HepG2 (cell line): ENCODE data around the gene ATRAID. TPM values are rescaled to one million over a fixed set of nuclear protein-coding genes. Genes with fewer than 3 reads are reported as not detected.

Source experiments
- AHR ChIP-seq: IDR thresholded peaks from 2 replicates; pipeline ENCODE4 v1.6.1; 2018; ENCODE audit warnings: missing genetic modification reagents, missing compliant biosample characterization
- CHD4 ChIP-seq: fragments of 200-600 bp; sonication (generic); IDR thresholded peaks from 2 replicates; pipeline ENCODE4 v1.7.0; 2017; ENCODE audit warnings: mild to moderate bottlenecking, low read length, borderline replicate concordance
- DZIP1 ChIP-seq: sonication (generic); formaldehyde crosslinking; IDR thresholded peaks from 2 replicates; pipeline ENCODE4 v1.5.0; 2020; ENCODE audit warnings: mild to moderate bottlenecking, missing genetic modification reagents
- EZH2 ChIP-seq: conservative IDR thresholded peaks from 2 replicates; pipeline ENCODE4 v1.6.1; 2012; ENCODE audit warnings: mild to moderate bottlenecking, low read depth, low read length, moderate library complexity
- PAXIP1 ChIP-seq: sonication (generic); formaldehyde crosslinking; conservative IDR thresholded peaks from 2 replicates; pipeline ENCODE4 v1.4.0; 2020; ENCODE audit warnings: mild to moderate bottlenecking, missing genetic modification reagents, moderate library complexity
- PRPF4 ChIP-seq: fragments of 200-400 bp; formaldehyde crosslinking; IDR thresholded peaks from 2 replicates; pipeline ENCODE4 v1.6.1; 2016; ENCODE audit warnings: low read length, low read depth; ENCODE audit not compliant: poor library complexity, severe bottlenecking
- SAFB2 ChIP-seq: sonication (generic); formaldehyde crosslinking; IDR thresholded peaks from 2 replicates; pipeline ENCODE4 v1.5.1; 2020; ENCODE audit warnings: missing genetic modification reagents, low read depth, mild to moderate bottlenecking, borderline replicate concordance
- SP4 ChIP-seq: sonication (generic); formaldehyde crosslinking; IDR thresholded peaks from 2 replicates; pipeline ENCODE4 v1.8.1; 2023; ENCODE audit warnings: mild to moderate bottlenecking, missing genetic modification reagents
- TEF ChIP-seq: sonication (generic); formaldehyde crosslinking; IDR thresholded peaks from 2 replicates; pipeline ENCODE4 v1.5.0; 2020; ENCODE audit warnings: missing genetic modification reagents
- ZFP37 ChIP-seq: sonication (generic); formaldehyde crosslinking; IDR thresholded peaks from 2 replicates; pipeline ENCODE4 v1.4.0; 2020; ENCODE audit warnings: missing genetic modification reagents, borderline replicate concordance
- ZNF263 ChIP-seq: sonication (generic); formaldehyde crosslinking; IDR thresholded peaks from 2 replicates; pipeline ENCODE4 v1.4.0; 2020; ENCODE audit warnings: missing genetic modification reagents
- ZNF276 ChIP-seq: sonication (generic); formaldehyde crosslinking; IDR thresholded peaks from 2 replicates; pipeline ENCODE4 v1.4.0; 2020; ENCODE audit warnings: mild to moderate bottlenecking, low read depth, missing genetic modification reagents
- ZNF558 ChIP-seq: sonication (generic); formaldehyde crosslinking; IDR thresholded peaks from 2 replicates; pipeline ENCODE4 v1.9.0; 2022; ENCODE audit warnings: mild to moderate bottlenecking, missing genetic modification reagents, borderline replicate concordance
- ZNF562 ChIP-seq: sonication (generic); formaldehyde crosslinking; IDR thresholded peaks from 2 replicates; pipeline ENCODE4 v1.8.0; 2022; ENCODE audit warnings: missing genetic modification reagents, borderline replicate concordance
- ZNF678 ChIP-seq: sonication (generic); formaldehyde crosslinking; IDR thresholded peaks from 2 replicates; pipeline ENCODE4 v1.4.0; 2020; ENCODE audit warnings: mild to moderate bottlenecking, missing genetic modification reagents
- ZNF720 ChIP-seq: sonication (generic); formaldehyde crosslinking; IDR thresholded peaks from 2 replicates; pipeline ENCODE4 v1.4.0; 2020; ENCODE audit warnings: missing genetic modification reagents
- ZNF800 ChIP-seq: sonication (generic); formaldehyde crosslinking; IDR thresholded peaks from 2 replicates; pipeline ENCODE4 v1.4.0; 2020; ENCODE audit warnings: missing genetic modification reagents
- ZNF891 ChIP-seq: sonication (generic); formaldehyde crosslinking; IDR thresholded peaks from 2 replicates; pipeline ENCODE4 v1.5.0; 2020; ENCODE audit warnings: mild to moderate bottlenecking, missing genetic modification reagents
- polyA plus RNA-seq, 8 experiments: library from polyadenylated mRNA; depleted of rRNA in 3 of 8; stranded (reverse) in 7 of 8; unstranded in 1 of 8; fragments of >200 nt; fragmentation: Illumina TruSeq in 4 of 8; extraction: Trizol in 4 of 8; gene quantifications; 2 replicates each; pipeline versions ENCODE4 v1.2.1 to v1.2.3, GENCODE V29; 2011 to 2016; ENCODE audit warnings: low read depth in 4 of 8, missing spikeins in 1 of 8, mixed read lengths in 1 of 8; ENCODE audit not compliant: insufficient read depth in 1 of 8
- total RNA-seq, 5 experiments: library from RNA; depleted of rRNA; stranded (reverse); fragments of >200 nt; fragmentation: Illumina TruSeq; extraction: Trizol; gene quantifications; 2 replicates each; pipeline ENCODE4 v1.2.3, GENCODE V29; 2016; ENCODE audit warnings: low read depth in 1 of 5

Gene ATRAID
- total and polyA plus RNA-seq, 2 of the 13 experiments (the other 11 are each of a cell fraction or from before 2014, with no cell fraction given) = 207 to 382 TPM

GRCh38 chr2:27212626-27213471, 1.0 kb downstream of the ATRAID start (continued):
- no peak for TF ChIP-seq PAXIP1 (CRISPR knock-in tag)
- TF ChIP-seq PRPF4 = no peak
- no peak; the same call in 1 of the 2 replicates for TF ChIP-seq DZIP1 (CRISPR knock-in tag)
- TF ChIP-seq ZNF558 (CRISPR knock-in tag) = no peak
- TF ChIP-seq ZNF800 (CRISPR knock-in tag) = no peak
- TF ChIP-seq ZNF276 (CRISPR knock-in tag) = no peak
- no peak for TF ChIP-seq TEF (CRISPR knock-in tag)
- no peak for TF ChIP-seq SP4 (CRISPR knock-in tag)
- TF ChIP-seq EZH2 = no peak
- 0 out of 2 replicates have a peak, but pooled peaks have one; percentile 16 for TF ChIP-seq ZFP37 (CRISPR knock-in tag)
- TF ChIP-seq ZNF562 = no peak
- TF ChIP-seq ZNF678 (CRISPR knock-in tag) = no peak
- no peak for TF ChIP-seq ZNF891 (CRISPR knock-in tag)
- TF ChIP-seq ZNF263 = no peak
- 0 out of 2 replicates have a peak, but pooled peaks have one; percentile 49 for TF ChIP-seq ZNF720 (CRISPR knock-in tag)
- no peak for TF ChIP-seq CHD4
- TF ChIP-seq AHR (CRISPR knock-in tag) = no peak
- TF ChIP-seq SAFB2 (CRISPR knock-in tag) = no peak; the same call in 1 of the 2 replicates
